Mesendoderm (in vitro differentiated cells): ENCODE measurements around the gene SLC37A3.

Experiments used
- DNase-seq: peaks from one replicate; pipeline ENCODE4 v3.0.0; 2013
- H2AK5ac ChIP-seq: 2 replicates; pipeline ENCODE4 v1.6.1; 2013; ENCODE audit warnings: low read length, inconsistent platforms
- H2BK120ac ChIP-seq: 2 replicates; pipeline ENCODE4 v1.6.1; 2013; ENCODE audit warnings: low read depth, mild to moderate bottlenecking, low read length, moderate library complexity, mixed read lengths
- H2BK15ac ChIP-seq: replicated peaks from 2 replicates; pipeline ENCODE4 v1.6.1; 2013; ENCODE audit warnings: low read depth, mild to moderate bottlenecking, moderate library complexity
- H2BK5ac ChIP-seq: 2 replicates; pipeline ENCODE4 v1.6.1; 2013; ENCODE audit warnings: low read length, inconsistent platforms
- H3K18ac ChIP-seq: 2 replicates; pipeline ENCODE4 v1.6.1; 2013; ENCODE audit warnings: mild to moderate bottlenecking, low read length, mixed read lengths
- H3K23ac ChIP-seq: one replicate; pipeline ENCODE4 v1.6.1; 2013; ENCODE audit warnings: low read length
- H3K27ac ChIP-seq: 2 replicates; pipeline ENCODE4 v1.5.1; 2013; ENCODE audit warnings: low read depth, mild to moderate bottlenecking, inconsistent platforms, low read length, moderate library complexity
- H3K27me3 ChIP-seq: 2 replicates; pipeline ENCODE4 v1.6.1; 2013; ENCODE audit warnings: low read length, control low read depth, mild to moderate bottlenecking, inconsistent platforms; ENCODE audit not compliant: insufficient read depth, poor library complexity
- H3K36me3 ChIP-seq: 2 replicates; pipeline ENCODE4 v1.6.1; 2013; ENCODE audit warnings: low read length, inconsistent platforms; ENCODE audit not compliant: control insufficient read depth, insufficient read depth
- H3K4ac ChIP-seq: one replicate; pipeline ENCODE4 v1.6.1; 2013; ENCODE audit warnings: low read depth, mild to moderate bottlenecking, low read length, moderate library complexity
- H3K4me1 ChIP-seq: 2 replicates; pipeline ENCODE4 v1.6.1; 2013; ENCODE audit warnings: low read depth, low read length, inconsistent platforms; ENCODE audit not compliant: control insufficient read depth
- H3K4me2 ChIP-seq: 2 replicates; pipeline ENCODE4 v1.6.1; 2013; ENCODE audit warnings: low read length
- H3K4me3 ChIP-seq: 2 replicates; pipeline ENCODE4 v1.5.1; 2013; ENCODE audit warnings: mild to moderate bottlenecking, low read length
- H3K56ac ChIP-seq: one replicate; pipeline ENCODE4 v1.6.1; 2013; ENCODE audit warnings: low read length
- H3K79me1 ChIP-seq: 2 replicates; pipeline ENCODE4 v1.6.1; 2013; ENCODE audit warnings: low read length, inconsistent platforms
- H3K79me2 ChIP-seq: 2 replicates; pipeline ENCODE4 v1.6.1; 2013; ENCODE audit warnings: mild to moderate bottlenecking, low read length; ENCODE audit not compliant: control insufficient read depth, insufficient read depth
- H3K9ac ChIP-seq: 2 replicates; pipeline ENCODE4 v1.6.1; 2013; ENCODE audit warnings: low read length, inconsistent platforms
- H4K5ac ChIP-seq: one replicate; pipeline ENCODE4 v1.6.1; 2013; ENCODE audit warnings: low read length
- H4K8ac ChIP-seq: one replicate; pipeline ENCODE4 v1.6.1; 2013; ENCODE audit warnings: low read depth, mild to moderate bottlenecking, control low read depth, low read length, moderate library complexity
- WGBS: extraction: QIAGEN DNeasy Blood & Tissue Kit; methylation state at CpG from one replicate; pipeline ENCODE4 v1.1.7; 2013; ENCODE audit warnings: low lambda C conversion rate, missing lambda C conversion rate; ENCODE audit not compliant: insufficient coverage; ENCODE audit errors: extremely low coverage; 5-methylcytosine and 5-hydroxymethylcytosine counted together

SLC37A3 gene

GRCh38 chr7:140317999-140318398, 80.3 kb downstream of the SLC37A3 start:
- H3K4me2 ChIP-seq, result no peak overlapping the region
- H2BK5ac ChIP-seq, result no peak overlapping the region
- H3K9ac ChIP-seq, result no peak overlapping the region
- H2AK5ac ChIP-seq, result no peak overlapping the region
- no peaks in the 10 kb centered on the region for H3K79me1 ChIP-seq
- no peak overlapping the region for H3K23ac ChIP-seq
- H3K18ac ChIP-seq, result no peak overlapping the region
- no peak overlapping the region for H3K27ac ChIP-seq
- no peak for DNase-seq
- no peak overlapping the region for H3K4me3 ChIP-seq
- no peak overlapping the region for H3K56ac ChIP-seq
- no peaks in the 10 kb centered on the region for H3K79me2 ChIP-seq
- no peak overlapping the region for H4K8ac ChIP-seq
- no peaks in the 10 kb centered on the region for H3K36me3 ChIP-seq
- H3K4me1 ChIP-seq, result peaks cover 1% of the 10 kb centered on the region
- H4K5ac ChIP-seq, result no peak overlapping the region
- H2BK15ac ChIP-seq, result no peak overlapping the region
- no CpG with 5 or more reads among the region's 7 CpGs for WGBS
- H2BK120ac ChIP-seq, result no peak overlapping the region
- no peaks in the 10 kb centered on the region for H3K27me3 ChIP-seq
- H3K4ac ChIP-seq, result no peak overlapping the region

GRCh38 chr7:140317597-140317996, 80.7 kb downstream of the SLC37A3 start:
- H2BK5ac ChIP-seq, result no peak overlapping the region
- no peak overlapping the region for H3K56ac ChIP-seq
- H3K36me3 ChIP-seq, result no peaks in the 10 kb centered on the region
- H3K79me2 ChIP-seq, result no peaks in the 10 kb centered on the region
- no CpG with 5 or more reads among the region's 4 CpGs for WGBS
- H3K27ac ChIP-seq, result no peak overlapping the region
- H3K4ac ChIP-seq, result no peak overlapping the region
- H3K27me3 ChIP-seq, result no peaks in the 10 kb centered on the region
- H3K4me2 ChIP-seq, result no peak overlapping the region
- H3K4me1 ChIP-seq, result peaks cover 1% of the 10 kb centered on the region
- H2BK120ac ChIP-seq, result no peak overlapping the region
- H4K8ac ChIP-seq, result no peak overlapping the region
- no peak overlapping the region for H2BK15ac ChIP-seq
- no peak overlapping the region for H4K5ac ChIP-seq
- H3K4me3 ChIP-seq, result no peak overlapping the region
- H2AK5ac ChIP-seq, result no peak overlapping the region
- DNase-seq, result no peak
- no peak overlapping the region for H3K9ac ChIP-seq
- H3K23ac ChIP-seq, result no peak overlapping the region
- no peak overlapping the region for H3K18ac ChIP-seq
- H3K79me1 ChIP-seq, result no peaks in the 10 kb centered on the region

- Histone ChIP-seq H3K79me2 (no peaks in the 10 kb centered on the region), H3K36me3 (no peaks in the 10 kb centered on the region), H2BK5ac (no peak overlapping the region), H3K4me3 (no peak overlapping the region), H3K79me1 (no peaks in the 10 kb centered on the region), H3K9ac (no peak overlapping the region), H3K27ac (no peak overlapping the region), H2BK120ac (no peak overlapping the region), H3K4ac (no peak overlapping the region), H3K56ac (no peak overlapping the region), H3K4me1 (no peaks in the 10 kb centered on the region), H4K5ac (no peak overlapping the region), H3K18ac (no peak overlapping the region), H3K23ac (no peak overlapping the region), H2BK15ac (no peak overlapping the region), H3K4me2 (no peak overlapping the region), H2AK5ac (no peak overlapping the region), H4K8ac (no peak overlapping the region), H3K27me3 (no peaks in the 10 kb centered on the region)
- no CpG with 5 or more reads among the region's 7 CpGs for WGBS
- no peak for DNase-seq
Measured at GRCh38 chr7:140316165-140316661, 82.1 kb downstream of the SLC37A3 start.

GRCh38 chr7:140315498-140316164, 82.7 kb downstream of the SLC37A3 start:
- Histone ChIP-seq H3K23ac (no peak overlapping the region), H2BK120ac (no peak overlapping the region), H3K79me2 (no peaks in the 10 kb centered on the region), H3K9ac (no peak overlapping the region), H4K8ac (no peak overlapping the region), H3K36me3 (no peaks in the 10 kb centered on the region), H3K4me3 (no peak overlapping the region), H3K4ac (no peak overlapping the region), H2BK15ac (no peak overlapping the region), H3K27ac (no peak overlapping the region), H2BK5ac (no peak overlapping the region), H3K4me1 (no peaks in the 10 kb centered on the region), H3K27me3 (no peaks in the 10 kb centered on the region), H3K18ac (no peak overlapping the region), H3K79me1 (no peaks in the 10 kb centered on the region), H2AK5ac (no peak overlapping the region), H3K4me2 (no peak overlapping the region), H3K56ac (no peak overlapping the region), H4K5ac (no peak overlapping the region)
- no peak for DNase-seq
- no CpG with 5 or more reads among the region's 15 CpGs for WGBS

GRCh38 chr7:140314573-140315480, 83.5 kb downstream of the SLC37A3 start:
- Histone ChIP-seq H4K8ac (no peak overlapping the region), H3K27me3 (no peaks in the 10 kb centered on the region), H3K18ac (no peak overlapping the region), H2BK120ac (no peak overlapping the region), H3K56ac (no peak overlapping the region), H3K27ac (no peak overlapping the region), H3K36me3 (no peaks in the 10 kb centered on the region), H3K79me2 (no peaks in the 10 kb centered on the region), H2BK5ac (no peak overlapping the region), H3K4ac (no peak overlapping the region), H2AK5ac (no peak overlapping the region), H3K9ac (no peak overlapping the region), H3K79me1 (no peaks in the 10 kb centered on the region), H3K4me2 (no peak overlapping the region), H2BK15ac (no peak overlapping the region), H3K4me3 (no peak overlapping the region), H4K5ac (no peak overlapping the region), H3K4me1 (no peaks in the 10 kb centered on the region), H3K23ac (no peak overlapping the region)
- no peak for DNase-seq
- no CpG with 5 or more reads among the region's 21 CpGs for WGBS
